GM13977 (cell line): Measurements from ENCODE around the gene AUTS2.

Source experiments
- DNase-seq: peaks from one replicate; pipeline ENCODE4 v3.0.0; 2012; ENCODE audit warnings: low spot score
- CTCF ChIP-seq: IDR thresholded peaks from 2 replicates; pipeline ENCODE4 v1.5.1; 2012; ENCODE audit warnings: mild to moderate bottlenecking, control low read depth; ENCODE audit not compliant: insufficient read depth; ENCODE audit errors: extremely low read depth, missing control alignments
- in situ Hi-C: fragments of 300-500 bp; cut with MboI; formaldehyde crosslinking; loops from one replicate; pipeline ENCODE4 v1.12.0; 2022; ENCODE audit warnings: low sequenced_read_pairs, low pct_unique_long_range_greater_than_20kb, mixed read lengths, inconsistent platforms; ENCODE audit not compliant: unreplicated experiment

Gene AUTS2

GRCh38 chr7:70092314-70093204 lies 494.3 kb downstream of the AUTS2 start:
- in situ Hi-C loops: no loop called here
- no peak for TF ChIP-seq CTCF
- DNase-seq: no peak

GRCh38 chr7:70093205-70093904 lies 495.1 kb downstream of the AUTS2 start:
- DNase-seq: no peak
- in situ Hi-C loops: no loop called here
- no peak for TF ChIP-seq CTCF

- in situ Hi-C loops: no loop called here
Observed at GRCh38 chr7:70094831-70095230, 496.6 kb downstream of the AUTS2 start.

GRCh38 chr7:70097645-70098044 lies 499.4 kb downstream of the AUTS2 start:
- in situ Hi-C loops: no loop called here
- no peak for DNase-seq
- TF ChIP-seq CTCF: no peak

More at GRCh38 chr7:70094831-70095230, 496.6 kb downstream of the AUTS2 start:
- TF ChIP-seq CTCF: no peak
- DNase-seq: no peak

GRCh38 chr7:70098133-70098561 lies 499.9 kb downstream of the AUTS2 start:
- TF ChIP-seq CTCF: no peak
- in situ Hi-C loops: no loop called here
- no peak for DNase-seq

GRCh38 chr7:70098905-70099672 lies 500.8 kb downstream of the AUTS2 start:
- TF ChIP-seq CTCF: no peak
- in situ Hi-C loops: no loop called here

More at GRCh38 chr7:70098905-70099672, 500.8 kb downstream of the AUTS2 start:
- no peak for DNase-seq
